ENCODE results near the gene CIB4.

CIB4 gene

DNA sequence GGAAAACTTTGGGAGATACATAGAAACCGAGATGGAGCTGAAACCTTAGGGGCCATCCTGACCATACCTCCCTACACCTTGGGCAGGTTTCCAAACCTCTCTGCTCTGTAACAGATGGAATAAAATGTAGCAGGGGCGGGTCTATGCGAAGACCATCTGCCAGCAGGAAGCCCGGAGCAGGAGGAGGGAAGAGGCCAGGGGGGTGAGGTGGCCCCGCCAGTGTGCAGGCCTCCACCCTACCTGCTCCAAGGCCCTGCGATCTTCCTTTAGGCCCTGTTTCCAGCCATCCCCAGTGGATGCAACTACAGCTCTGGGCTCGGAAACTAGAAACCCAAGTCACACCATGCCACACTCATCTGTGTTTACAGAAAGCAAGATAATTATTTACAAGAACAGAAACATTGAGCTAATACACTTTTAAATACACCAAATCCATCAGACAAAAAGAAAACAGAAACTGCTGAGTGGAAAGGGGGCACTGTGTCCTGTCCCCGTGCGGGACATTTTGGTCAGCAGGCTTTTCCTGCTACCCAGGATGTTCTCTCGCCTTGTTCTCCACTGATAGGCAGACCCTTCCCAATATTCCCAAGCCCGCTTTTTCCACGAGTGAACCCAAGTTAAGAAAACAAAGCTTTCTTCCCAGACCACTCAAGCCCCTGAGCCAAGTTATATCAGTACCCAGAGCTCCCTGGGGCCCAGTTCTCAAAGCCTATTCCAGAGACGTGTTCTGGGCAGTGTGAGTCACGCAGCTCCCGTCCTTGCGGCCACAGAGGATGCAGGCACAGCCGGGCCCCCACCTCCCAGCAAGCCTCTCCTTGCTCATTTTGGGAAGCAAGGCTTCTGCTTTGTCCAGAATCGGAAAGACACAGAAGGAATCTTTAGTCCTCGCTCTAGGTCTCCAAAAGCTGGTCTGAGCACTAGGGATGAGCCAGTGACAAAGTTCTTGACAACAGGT, 17.3 kb downstream of the CIB4 start:
- in situ Hi-C loops (cut with MboI; ENCODE audit: low sequenced_read_pairs) = no loop called here

DNA sequence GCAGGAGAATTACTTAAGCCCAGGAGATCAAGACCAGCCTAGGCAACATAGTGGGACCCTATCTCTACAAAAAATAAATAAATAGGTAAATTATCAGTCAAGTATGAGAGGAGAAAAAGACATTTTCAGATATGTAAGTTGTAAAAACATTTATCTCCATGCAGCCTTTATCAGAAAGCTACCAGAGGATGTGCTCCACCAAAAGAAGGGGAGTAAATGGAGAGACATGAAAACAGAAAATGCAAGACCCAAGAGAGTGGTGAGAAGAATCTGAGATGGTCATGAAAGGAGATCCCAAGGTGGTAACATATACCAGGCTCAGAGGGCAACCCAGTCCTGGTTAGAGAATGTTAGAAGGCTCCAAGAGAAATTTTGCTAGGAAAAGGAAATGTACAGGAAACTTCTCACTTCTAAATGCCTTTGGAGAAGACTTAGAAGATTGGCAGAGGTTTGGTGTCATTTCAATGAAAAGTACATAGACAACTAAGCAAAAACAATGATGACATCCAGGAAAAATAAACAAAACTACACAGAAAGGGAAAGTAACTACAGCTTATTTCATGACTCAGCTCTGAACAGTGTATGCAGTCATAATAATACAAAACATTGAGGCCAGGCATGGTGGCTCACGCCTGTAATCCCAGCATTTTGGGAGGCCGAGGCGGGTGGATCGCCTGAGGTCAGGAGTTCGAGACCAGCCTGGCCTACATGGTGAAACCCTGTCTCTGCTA, 19.5 kb downstream of the CIB4 start:
- in situ Hi-C loops (cut with MboI; ENCODE audit: low sequenced_read_pairs) = no loop called here

DNA sequence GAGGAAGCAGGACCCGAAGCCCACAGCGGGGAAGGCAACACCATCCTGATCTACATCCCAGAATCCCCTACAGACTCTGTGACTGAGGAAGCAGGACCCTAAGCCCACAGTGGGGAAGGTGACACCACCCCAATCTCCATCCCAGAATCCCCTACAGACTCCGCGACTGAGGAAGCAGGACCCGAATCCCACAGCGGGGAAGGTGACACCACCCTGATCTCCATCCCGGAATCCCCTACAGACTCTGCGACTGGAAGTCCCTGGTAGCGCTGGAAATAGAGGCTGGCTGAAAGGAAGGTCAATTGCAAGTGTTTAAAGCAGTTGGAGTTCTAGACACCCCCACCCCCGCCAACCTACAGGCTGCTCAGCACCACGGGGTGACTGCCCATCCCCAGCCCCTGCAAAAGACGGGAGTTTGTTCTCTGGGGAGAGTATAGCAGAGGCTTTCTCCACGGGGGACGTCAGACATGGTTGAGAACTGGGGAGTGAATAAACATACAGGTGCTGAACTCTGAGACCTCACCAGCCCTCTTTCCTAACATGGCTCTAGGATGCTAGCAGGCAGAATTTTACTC, 21.0 kb downstream of the CIB4 start:
- in situ Hi-C loops (cut with MboI; ENCODE audit: low sequenced_read_pairs) = no loop called here

DNA sequence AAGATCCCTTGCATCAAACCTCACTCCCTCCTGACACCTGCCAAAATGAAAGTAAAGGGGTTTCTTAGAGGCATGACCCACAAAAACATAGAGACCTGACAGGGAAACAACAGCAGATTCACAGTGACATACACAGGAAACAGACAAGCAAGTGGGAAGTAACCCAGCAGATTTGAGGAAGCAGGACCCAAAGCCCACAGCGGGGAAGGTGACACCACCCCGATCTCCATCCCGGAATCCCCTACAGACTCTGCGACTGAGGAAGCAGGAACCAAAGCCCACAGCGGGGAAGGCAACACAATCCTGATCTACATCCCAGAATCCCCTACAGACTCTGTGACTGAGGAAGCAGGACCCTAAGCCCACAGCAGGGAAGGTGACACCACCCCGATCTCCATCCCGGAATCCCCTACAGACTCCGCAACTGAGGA, 21.6 kb downstream of the CIB4 start:
- in situ Hi-C loops (cut with MboI; ENCODE audit: low sequenced_read_pairs) = no loop called here

DNA sequence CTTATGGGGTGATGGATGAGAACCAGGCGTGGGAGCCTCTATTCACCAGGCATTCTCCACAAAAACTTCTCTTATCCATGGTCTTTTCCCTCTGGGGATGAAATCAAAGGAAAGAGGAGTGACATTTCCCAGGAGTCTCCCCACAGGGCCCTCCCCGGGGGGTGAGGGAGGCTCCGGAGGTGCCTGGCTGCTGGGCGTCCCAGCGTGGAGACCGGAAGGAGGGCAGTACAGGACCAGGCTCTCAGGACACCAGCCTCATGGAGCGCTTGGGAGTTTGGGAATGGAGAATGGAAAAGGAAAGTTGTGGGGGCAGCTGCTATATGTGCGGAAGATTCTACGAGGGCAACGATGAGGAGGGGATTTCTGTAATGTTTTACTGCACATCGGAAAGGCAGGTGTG, 22.1 kb downstream of the CIB4 start:
- in situ Hi-C loops (cut with MboI; ENCODE audit: low sequenced_read_pairs) = no loop called here

DNA sequence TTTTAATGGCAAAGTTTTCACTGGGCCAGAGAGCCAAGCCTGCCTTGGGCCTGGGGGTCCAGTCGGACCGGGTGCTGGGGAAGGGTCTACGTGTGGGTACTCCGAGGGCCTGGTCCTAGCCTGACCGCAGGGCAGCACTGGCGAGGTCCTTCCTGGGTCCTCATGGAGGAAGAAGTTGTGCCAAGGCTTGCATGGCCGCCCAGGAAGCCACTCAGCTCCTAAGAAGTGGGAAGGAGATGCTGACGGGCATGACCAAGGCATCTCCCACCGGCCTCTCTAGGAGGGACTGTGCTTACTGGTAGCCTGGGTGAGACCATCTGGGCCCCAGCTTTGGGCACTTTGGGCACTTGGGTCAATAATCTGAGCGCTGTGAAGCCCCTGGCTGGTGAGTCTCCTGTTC, 22.6 kb downstream of the CIB4 start:
- in situ Hi-C loops (cut with MboI; ENCODE audit: low sequenced_read_pairs) = no loop called here

DNA sequence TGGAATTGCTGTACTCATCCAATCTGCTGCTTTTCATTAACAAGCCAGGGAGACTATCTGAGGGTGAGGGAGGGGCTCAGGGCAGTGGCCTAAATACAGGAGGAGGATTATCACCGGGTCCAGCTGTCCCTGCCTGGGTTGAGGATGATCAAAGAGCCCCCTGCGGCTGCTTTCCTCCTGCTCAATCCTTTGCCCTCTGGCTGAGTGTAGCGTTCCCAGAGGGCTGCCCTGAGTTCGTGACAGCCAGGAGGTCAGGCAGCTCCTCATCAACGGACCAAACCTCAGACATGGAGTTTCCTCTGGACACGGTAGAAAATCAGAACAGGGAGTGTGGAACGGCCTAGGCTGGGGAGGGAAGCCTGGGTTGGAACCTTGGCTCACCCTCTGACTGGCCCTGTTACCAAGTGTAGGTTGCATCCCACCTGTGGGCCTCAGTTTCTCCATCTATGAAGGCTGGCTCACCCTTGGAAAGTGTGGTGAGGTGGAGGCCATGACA, 23.5 kb downstream of the CIB4 start:
- in situ Hi-C loops (cut with MboI; ENCODE audit: low sequenced_read_pairs) = no loop called here

DNA sequence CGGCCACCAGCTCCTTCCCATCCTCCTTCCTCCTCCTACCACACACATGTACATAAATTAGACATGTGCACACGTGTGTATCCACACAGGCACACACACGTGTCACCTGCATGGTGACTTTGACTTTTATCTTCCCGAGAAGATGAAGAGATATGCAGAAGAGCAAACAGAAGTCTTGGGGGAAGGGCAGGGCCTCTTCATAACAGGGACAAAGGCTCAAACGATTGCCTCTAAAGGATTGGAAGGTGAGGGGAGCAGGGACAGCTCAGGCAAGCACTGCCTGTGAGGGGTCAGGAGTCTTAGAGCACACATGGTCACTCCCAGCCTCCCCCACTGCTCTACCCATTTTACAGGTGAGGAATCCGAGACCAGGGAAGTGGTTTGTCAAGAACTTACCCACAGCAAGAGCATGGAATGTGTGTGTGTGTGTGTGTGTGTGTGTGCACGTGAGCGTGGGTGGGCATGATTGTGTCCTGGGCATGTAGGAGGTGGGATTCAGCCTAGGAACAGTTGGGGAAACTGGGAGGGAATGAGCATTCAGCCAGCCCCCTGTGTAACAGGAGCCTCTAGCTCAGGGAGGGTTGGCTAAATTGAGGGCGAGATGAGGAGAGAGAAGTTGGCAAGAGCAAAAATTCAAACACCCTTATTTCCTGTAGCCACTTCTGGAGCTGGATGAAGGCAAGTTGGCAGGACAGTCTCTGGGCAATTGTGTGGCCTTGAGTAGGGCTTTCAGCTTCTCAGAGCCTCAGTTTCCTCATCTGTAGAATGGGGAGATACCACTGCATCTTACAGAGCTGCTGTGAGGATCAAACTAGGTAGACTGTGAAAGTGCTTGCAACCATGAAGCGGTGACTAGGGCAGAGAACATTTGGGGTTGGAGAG, 24.2 kb downstream of the CIB4 start:
- in situ Hi-C loops (cut with MboI; ENCODE audit: low sequenced_read_pairs) = no loop called here

DNA sequence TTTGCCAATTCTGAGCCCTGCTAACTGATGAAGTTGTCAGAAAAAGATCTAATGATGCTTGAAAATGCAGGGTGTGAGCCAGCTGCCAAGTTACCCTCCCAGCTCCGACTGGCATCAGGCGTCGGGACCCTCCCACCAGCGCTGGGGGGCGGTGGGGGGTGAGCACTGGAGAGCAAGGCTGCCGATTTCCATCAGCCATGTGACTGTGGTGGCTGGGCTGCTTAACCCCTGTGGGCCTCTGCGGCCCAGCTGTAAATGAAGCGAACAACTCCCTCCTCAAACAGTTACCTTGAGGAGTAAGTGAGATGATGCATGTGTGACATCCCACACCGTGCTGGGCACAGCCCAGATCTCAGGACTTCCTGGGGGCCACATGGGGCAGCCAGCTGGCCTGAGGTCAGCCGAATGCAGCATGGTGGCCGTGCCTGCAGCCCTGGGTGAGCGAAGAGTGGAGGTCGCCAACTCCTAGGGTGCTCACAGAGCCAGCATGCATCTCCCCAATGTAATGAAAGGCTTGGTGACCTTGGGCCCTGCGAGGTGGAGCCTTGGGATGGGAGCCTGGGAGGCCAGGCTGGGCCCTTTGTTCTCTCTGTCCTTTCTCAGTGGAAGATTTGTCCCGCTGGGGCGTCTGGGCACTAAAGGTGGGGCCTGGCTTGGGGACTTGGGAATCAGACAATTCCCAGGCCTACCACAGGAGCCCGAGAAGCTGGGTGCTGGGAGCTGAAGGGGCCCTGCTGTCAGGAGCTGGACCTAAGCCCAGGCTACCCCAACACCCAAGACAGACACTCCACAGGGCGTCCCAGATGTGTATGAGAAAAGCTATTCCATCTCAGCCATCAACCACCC, 25.1 kb downstream of the CIB4 start:
- in situ Hi-C loops (cut with MboI; ENCODE audit: low sequenced_read_pairs) = no loop called here

DNA sequence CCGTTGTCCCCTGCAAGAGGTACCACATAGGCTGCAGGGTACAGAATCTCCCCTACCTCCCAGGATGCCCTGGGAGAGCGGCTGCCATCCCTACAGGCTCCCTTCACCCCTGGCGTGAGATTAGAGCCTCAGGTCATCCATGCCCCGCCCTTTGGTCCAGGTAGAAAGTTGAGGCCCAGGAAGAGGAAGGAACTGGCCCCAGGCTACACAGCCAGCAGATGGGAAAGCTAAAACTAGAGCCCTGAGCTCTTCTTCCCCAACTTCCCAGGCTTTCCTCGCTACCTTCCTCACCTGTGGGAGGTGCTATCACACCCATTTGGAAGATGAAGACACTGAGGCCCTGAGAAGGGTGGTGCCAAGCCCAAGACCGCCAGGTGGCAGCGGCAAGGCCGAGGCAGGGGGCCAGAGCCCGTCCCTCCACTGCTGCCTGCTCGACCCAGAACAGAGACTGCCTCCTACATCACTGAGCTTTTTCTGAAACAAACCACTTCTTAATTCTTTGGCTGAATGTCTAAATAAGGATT, 25.8 kb downstream of the CIB4 start:
- in situ Hi-C loops (cut with MboI; ENCODE audit: low sequenced_read_pairs) = no loop called here

DNA sequence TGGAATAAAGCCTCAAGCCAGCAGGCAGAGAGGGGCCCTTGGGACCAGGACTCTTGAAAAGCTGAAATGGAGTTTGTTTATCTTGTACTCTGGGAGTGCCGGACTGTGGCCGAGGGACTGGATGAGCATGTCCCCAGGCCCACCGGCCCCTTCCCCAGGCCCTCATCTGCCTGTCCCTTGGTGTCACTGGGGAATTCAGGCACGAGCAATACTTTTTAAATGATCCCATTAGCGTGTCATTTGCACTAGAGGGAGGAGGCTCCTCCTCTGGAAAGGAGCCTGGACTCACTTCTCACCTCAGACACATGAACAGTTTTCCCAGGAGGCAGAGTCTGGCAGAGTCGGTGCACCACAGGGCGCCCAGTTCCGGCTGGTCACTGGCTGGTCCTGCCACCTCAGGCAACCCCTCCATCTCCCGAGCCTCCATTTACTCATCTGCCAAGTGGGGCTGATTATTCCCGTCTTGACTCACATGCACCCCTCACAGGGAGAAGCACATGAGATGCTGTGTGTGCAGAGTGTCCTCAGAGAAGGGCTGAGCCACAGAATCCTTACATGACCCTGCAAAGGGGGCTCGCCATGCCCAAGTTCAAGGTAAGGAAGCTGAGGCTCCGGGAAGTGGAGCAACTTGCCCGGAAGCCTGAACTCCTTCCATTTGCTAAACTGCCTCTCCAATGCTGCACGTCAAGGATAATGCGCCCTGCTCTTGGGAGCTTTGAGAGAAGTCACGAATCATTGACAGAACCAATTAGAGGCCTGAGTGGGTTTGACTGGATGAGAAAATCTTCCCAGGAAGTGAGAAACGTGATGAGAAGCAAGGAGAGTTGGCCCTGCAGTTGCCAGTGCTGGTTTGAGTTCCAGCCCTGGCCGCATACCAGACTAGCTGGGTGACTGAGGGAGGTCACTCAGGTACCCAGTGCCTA, 26.7 kb downstream of the CIB4 start:
- in situ Hi-C loops (cut with MboI; ENCODE audit: low sequenced_read_pairs) = no loop called here

DNA sequence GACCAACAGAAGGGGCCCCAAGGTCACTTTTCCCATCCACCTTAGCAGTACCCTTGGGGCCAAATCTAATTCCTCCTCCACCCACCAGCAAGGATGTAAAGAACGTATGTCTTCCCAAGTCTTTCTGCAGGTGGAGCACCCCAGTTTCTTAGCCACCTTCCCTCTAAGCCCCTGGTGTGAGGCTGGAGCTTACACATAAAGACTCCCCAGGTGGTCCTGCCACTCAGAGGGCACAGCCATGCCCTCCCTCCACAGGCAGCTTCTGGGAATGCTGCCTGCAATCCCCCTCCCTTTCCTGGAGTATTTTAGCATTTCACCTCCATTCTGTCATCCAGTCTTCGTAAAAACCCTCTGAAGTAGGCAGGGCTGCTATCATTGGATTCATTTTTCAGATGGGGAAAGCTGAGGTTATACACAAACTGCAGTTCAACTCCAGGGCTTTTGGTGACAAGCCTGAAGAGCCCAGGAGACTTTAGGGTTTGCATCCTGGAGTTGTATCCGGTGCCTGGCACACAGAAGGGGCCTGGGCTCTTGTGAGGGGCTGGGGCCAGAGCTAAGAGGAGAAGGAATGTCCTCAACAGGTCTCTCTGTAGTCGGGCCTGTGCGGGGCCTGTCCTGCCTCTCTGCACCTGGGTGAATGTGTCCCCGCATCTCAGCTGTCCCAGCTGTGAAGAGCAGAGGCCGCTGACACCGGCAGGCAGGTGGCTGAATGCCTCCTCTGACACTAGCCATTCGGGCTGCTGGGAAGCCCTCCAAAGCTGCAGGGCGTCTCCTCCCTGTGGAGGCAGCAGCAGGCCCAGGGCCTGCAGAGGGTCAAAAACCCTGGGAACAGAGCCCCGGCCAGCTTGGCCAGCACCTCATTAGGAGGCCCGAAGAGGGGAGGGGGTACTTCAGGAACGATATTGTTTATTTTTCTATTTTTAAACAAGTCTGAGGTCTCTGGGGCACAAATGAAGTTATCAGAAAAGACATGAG, 27.6 kb downstream of the CIB4 start:
- in situ Hi-C loops (cut with MboI; ENCODE audit: low sequenced_read_pairs) = no loop called here

DNA sequence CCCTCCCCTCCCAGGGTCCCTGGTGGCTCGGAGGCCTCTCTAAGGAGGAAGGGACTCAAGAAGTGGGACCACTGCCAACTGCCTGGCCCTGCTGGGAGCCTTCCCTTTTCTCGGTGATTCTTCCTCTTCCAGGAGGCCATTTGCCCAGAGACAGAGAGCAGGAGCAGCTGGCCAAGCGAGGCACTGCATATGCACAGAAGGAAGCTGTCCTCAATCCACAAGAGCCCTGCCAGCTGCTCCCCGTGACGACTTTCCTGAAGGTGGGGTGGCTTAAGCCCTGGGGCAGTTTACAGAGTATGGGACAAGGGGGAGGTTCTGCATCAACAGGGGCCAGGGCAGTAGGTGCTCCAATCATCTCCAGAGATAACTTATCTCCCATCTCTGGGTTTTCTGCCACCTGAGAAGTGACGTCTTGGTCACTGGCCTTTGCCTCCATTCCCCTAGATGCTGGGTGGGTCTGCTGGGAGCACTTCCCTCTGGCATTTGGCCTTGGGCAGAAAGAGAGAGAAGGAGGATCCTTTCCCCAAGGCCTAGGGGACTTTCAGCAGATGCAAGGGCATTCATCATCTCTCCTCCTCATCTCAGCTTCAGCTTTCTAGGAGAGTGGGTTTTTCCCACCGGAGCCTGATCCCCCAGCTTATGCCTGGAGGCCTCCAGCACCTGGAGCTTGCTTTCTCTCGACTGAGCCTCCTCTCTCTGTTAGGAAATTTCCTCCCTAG, 28.5 kb downstream of the CIB4 start:
- in situ Hi-C loops (cut with MboI; ENCODE audit: low sequenced_read_pairs) = no loop called here

DNA sequence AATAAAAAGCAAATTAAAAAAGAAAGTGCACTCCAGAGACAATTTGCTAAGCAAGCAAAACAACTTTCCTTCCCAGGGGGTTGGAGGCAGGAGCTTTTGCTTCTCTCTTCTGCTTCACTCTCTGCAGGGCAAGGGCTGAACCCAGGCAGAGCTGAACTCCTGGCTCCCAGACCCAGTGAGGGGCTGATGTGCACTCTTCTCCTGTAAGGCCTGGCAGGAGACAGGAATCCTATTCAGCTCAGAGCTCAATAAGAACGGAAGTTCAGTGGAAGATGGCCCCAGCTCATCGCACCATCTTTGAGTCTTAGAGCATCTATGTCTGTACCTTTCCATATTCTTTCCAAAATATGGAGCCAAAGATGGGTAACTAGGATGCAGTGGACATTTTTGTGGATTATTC, 29.1 kb downstream of the CIB4 start:
- in situ Hi-C loops (cut with MboI; ENCODE audit: low sequenced_read_pairs) = no loop called here

DNA sequence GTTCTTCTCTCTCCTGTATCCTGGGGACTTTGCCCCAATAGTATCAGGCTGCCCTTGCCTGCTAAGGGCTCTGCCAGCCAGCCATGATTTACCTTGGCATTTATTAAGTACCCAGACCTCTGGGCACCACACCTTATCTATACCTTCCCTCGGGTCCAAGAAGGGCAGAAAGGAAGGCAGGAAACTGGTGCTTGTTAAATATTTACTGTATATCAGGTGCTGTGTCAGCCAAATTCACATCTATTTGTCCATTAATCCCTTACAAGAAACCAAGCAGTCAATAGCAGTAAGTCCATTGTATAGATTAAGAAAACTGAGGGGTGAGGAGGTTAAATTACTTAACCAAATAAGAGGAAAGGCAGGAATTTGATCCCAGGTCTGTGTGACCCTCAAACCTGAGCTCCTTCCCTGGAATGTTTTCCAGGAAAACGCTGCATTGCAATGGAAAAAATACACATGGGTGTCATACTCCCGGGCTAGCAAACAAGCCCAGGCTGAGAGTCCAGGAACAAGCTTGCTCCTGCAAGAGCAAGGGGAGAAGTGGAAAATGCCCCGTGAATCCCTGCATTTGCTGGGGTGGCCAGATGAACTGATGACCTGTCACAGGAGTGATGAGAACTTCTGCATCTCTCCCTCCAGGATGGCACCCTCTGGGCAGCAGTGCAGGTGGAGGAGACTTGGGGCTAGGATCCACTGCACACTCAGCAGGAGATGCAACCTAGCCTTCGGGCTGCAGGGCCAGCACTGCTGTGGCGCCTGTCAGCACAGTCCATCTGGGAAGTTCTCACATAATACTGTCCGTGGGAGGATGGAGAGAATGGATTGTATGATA, 30.4 kb downstream of the CIB4 start:
- in situ Hi-C loops (cut with MboI; ENCODE audit: low sequenced_read_pairs) = no loop called here

DNA sequence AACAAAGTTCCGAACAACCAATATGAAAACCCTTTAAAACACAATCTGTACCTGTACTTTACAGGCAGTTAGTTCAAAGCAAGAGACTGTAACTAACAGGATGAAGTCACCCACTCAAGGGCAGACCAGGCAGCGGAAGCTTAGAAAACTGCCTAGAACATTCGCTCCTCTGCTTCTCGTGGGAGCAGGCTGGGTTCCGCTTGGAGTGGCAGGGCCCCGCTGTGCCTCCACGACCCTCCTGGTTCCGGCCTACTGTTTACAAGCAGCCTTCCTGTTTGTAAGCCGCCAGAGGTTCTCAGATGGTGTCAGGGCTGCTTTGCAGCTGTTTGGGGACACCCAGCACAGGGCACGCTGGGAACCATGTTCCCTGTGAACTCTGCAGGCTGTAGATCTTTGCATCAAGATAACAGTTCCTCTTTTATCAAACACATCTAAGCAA, 31.3 kb downstream of the CIB4 start:
- in situ Hi-C loops (cut with MboI; ENCODE audit: low sequenced_read_pairs) = loop anchor here (10.0 kb wide), 1 partner anchor 135 kb away; no protein-coding TSS in a partner anchor
